ENCODE measurements around the gene NANOS2. TPM values are rescaled to one million over a fixed set of nuclear protein-coding genes. Genes with fewer than 3 reads are reported as not detected.
A peak's percentile ranks its signal among the peaks of the same experiment; 100 is the strongest.

Gene NANOS2
- total and polyA plus RNA-seq, 2 donors from 2014 or later, result not detected

DNA sequence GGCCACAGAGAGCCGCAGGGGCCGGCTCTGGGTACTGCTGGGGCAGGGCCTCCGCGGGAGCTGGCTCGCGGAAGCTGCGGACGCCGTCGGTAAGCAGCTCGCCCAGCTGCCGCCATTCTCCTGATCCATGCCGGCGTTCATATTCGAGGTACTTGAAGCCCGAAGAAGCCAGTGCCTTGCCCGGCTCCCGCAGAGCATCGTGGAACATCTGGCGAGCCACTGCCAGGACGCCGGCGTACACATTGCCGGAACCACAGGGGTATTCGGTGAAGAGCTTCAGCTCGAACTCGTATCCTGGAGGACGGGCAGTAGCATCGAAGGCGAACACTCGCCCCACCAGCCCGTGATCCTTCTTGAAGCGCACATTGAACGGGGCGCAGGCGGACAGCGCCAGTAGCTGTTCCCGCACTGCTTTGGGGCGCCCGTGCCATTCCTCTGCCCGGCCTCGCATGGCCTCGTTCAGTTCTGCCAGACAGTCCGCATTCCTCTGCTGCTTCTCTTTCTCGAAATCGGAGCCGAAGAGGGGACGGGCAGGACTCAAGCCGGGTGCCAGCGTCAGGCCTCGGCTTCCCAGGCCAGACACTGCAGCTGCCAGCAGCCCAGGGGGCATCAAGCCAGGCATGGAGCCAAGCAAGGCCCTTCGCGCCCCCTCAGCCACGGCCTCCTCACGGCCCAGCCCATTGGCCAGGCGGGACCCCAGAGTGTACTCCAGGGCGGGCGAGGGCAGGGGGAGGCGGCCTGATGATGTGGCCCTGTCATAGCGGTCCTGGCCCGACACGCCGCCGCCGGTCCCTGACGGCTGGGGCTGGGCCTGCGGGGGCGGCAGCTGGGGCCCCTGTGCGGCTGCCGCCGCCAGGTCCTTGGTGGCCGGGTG lies 29.7 kb downstream of the NANOS2 start:
- Histone ChIP-seq H3K27ac (ENCODE audit: low read depth in 2 of 2, low read length in 2 of 2) (peak overlapping the region; percentile 94 to 95), H3K4me3 (ENCODE audit: low read length in 3 of 3) (peak overlapping the region in 1 of 3 donors; percentile 86), H3K9me3 (ENCODE audit: control insufficient read depth in 2 of 3, insufficient read depth in 1 of 3, low read length in 3 of 3) (no peaks in the 10 kb centered on the region), H3K9ac (ENCODE audit: low read length in 3 of 3) (peak overlapping the region in 1 of 3 donors; percentile 40), H3K4me1 (ENCODE audit: control insufficient read depth in 2 of 3, insufficient read depth in 2 of 3, low read depth in 1 of 3, low read length in 3 of 3) (peaks cover 0 to 32% (median 11%) of the 10 kb centered on the region in 3 donors), H3K27me3 (ENCODE audit: control insufficient read depth, insufficient read depth, low read length) (no peaks in the 10 kb centered on the region), H3K36me3 (ENCODE audit: control insufficient read depth in 2 of 3, insufficient read depth in 3 of 3, low read length in 3 of 3) (no peaks in the 10 kb centered on the region)
- intact Hi-C loops (cut with DNase I), result no loop called here
- TF ChIP-seq CTCF (IDR thresholded peaks at IDR 0.05; ENCODE audit: borderline replicate concordance, extremely low read depth, insufficient read depth), result no peak
- FAIRE-seq (no peak), DNase-seq (peak in 3 of 5 donors; percentile 46 to 82 (median 68))

- TF ChIP-seq CTCF (IDR thresholded peaks at IDR 0.05; ENCODE audit: borderline replicate concordance, extremely low read depth, insufficient read depth), result no peak
- Histone ChIP-seq H3K36me3 (ENCODE audit: control insufficient read depth in 2 of 3, insufficient read depth in 3 of 3, low read length in 3 of 3) (no peaks in the 10 kb centered on the region), H3K9ac (ENCODE audit: low read length in 3 of 3) (peak overlapping the region in 1 of 3 donors; percentile 69), H3K4me3 (ENCODE audit: low read length in 3 of 3) (peak overlapping the region in 1 of 3 donors; percentile 8), H3K27me3 (ENCODE audit: control insufficient read depth, insufficient read depth, low read length) (no peaks in the 10 kb centered on the region), H3K9me3 (ENCODE audit: control insufficient read depth in 2 of 3, insufficient read depth in 1 of 3, low read length in 3 of 3) (no peaks in the 10 kb centered on the region), H3K27ac (ENCODE audit: low read depth in 2 of 2, low read length in 2 of 2) (peak overlapping the region in 1 of 2 donors; percentile 17), H3K4me1 (ENCODE audit: control insufficient read depth in 2 of 3, insufficient read depth in 2 of 3, low read depth in 1 of 3, low read length in 3 of 3) (peaks cover 0 to 32% (median 11%) of the 10 kb centered on the region in 3 donors)
- intact Hi-C loops (cut with DNase I), result no loop called here
- DNase-seq (peak in 2 of 5 donors; percentile 74 to 82), FAIRE-seq (no peak)
Measured at GRCh38 chr19:45883881-45884681, 30.5 kb downstream of the NANOS2 start.

- Histone ChIP-seq H3K9ac (ENCODE audit: low read length in 3 of 3) (peak overlapping the region in 1 of 3 donors; percentile 69), H3K4me1 (ENCODE audit: control insufficient read depth in 2 of 3, insufficient read depth in 2 of 3, low read depth in 1 of 3, low read length in 3 of 3) (peaks cover 0 to 32% (median 11%) of the 10 kb centered on the region in 3 donors), H3K9me3 (ENCODE audit: control insufficient read depth in 2 of 3, insufficient read depth in 1 of 3, low read length in 3 of 3) (no peaks in the 10 kb centered on the region), H3K27me3 (ENCODE audit: control insufficient read depth, insufficient read depth, low read length) (no peaks in the 10 kb centered on the region), H3K36me3 (ENCODE audit: control insufficient read depth in 2 of 3, insufficient read depth in 3 of 3, low read length in 3 of 3) (no peaks in the 10 kb centered on the region), H3K4me3 (ENCODE audit: low read length in 3 of 3) (peak overlapping the region in 1 of 3 donors; percentile 8), H3K27ac (ENCODE audit: low read depth in 2 of 2, low read length in 2 of 2) (peak overlapping the region in 1 of 2 donors; percentile 71)
- no peak for FAIRE-seq
- intact Hi-C loops (cut with DNase I), result no loop called here
- no peak for TF ChIP-seq CTCF (IDR thresholded peaks at IDR 0.05; ENCODE audit: borderline replicate concordance, extremely low read depth, insufficient read depth)
- DNase-seq, result no peak
Measured at GRCh38 chr19:45883586-45883880, 31.0 kb downstream of the NANOS2 start.
